Measurements from ENCODE around the gene PRKAG2.

- TF ChIP-seq, protein P1, sequence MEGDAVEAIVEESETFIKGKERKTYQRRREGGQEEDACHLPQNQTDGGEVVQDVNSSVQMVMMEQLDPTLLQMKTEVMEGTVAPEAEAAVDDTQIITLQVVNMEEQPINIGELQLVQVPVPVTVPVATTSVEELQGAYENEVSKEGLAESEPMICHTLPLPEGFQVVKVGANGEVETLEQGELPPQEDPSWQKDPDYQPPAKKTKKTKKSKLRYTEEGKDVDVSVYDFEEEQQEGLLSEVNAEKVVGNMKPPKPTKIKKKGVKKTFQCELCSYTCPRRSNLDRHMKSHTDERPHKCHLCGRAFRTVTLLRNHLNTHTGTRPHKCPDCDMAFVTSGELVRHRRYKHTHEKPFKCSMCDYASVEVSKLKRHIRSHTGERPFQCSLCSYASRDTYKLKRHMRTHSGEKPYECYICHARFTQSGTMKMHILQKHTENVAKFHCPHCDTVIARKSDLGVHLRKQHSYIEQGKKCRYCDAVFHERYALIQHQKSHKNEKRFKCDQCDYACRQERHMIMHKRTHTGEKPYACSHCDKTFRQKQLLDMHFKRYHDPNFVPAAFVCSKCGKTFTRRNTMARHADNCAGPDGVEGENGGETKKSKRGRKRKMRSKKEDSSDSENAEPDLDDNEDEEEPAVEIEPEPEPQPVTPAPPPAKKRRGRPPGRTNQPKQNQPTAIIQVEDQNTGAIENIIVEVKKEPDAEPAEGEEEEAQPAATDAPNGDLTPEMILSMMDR (IDR thresholded peaks at IDR 0.05) = no peak
- TF ChIP-seq POLR2AphosphoS5 (IDR thresholded peaks at IDR 0.05; ENCODE audit: low read depth, low read length) = no peak
- no peak for TF ChIP-seq RAD21 (IDR thresholded peaks at IDR 0.05; ENCODE audit: low read length)
- TF ChIP-seq USF2 (IDR thresholded peaks at IDR 0.05; ENCODE audit: borderline replicate concordance, low read depth, low read length) = no peak
- TF ChIP-seq, protein P2, sequence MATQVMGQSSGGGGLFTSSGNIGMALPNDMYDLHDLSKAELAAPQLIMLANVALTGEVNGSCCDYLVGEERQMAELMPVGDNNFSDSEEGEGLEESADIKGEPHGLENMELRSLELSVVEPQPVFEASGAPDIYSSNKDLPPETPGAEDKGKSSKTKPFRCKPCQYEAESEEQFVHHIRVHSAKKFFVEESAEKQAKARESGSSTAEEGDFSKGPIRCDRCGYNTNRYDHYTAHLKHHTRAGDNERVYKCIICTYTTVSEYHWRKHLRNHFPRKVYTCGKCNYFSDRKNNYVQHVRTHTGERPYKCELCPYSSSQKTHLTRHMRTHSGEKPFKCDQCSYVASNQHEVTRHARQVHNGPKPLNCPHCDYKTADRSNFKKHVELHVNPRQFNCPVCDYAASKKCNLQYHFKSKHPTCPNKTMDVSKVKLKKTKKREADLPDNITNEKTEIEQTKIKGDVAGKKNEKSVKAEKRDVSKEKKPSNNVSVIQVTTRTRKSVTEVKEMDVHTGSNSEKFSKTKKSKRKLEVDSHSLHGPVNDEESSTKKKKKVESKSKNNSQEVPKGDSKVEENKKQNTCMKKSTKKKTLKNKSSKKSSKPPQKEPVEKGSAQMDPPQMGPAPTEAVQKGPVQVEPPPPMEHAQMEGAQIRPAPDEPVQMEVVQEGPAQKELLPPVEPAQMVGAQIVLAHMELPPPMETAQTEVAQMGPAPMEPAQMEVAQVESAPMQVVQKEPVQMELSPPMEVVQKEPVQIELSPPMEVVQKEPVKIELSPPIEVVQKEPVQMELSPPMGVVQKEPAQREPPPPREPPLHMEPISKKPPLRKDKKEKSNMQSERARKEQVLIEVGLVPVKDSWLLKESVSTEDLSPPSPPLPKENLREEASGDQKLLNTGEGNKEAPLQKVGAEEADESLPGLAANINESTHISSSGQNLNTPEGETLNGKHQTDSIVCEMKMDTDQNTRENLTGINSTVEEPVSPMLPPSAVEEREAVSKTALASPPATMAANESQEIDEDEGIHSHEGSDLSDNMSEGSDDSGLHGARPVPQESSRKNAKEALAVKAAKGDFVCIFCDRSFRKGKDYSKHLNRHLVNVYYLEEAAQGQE (IDR thresholded peaks at IDR 0.05; ENCODE audit: low read depth, low read length) = no peak
- TF ChIP-seq JUND (IDR thresholded peaks at IDR 0.05) = no peak
- TF ChIP-seq RCOR1 (IDR thresholded peaks at IDR 0.05; ENCODE audit: low read length) = no peak
- no peak for TF ChIP-seq RFX5 (IDR thresholded peaks at IDR 0.05; ENCODE audit: low read length)
- TF ChIP-seq, protein P3, sequence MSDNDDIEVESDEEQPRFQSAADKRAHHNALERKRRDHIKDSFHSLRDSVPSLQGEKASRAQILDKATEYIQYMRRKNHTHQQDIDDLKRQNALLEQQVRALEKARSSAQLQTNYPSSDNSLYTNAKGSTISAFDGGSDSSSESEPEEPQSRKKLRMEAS (IDR thresholded peaks at IDR 0.05; ENCODE audit: low read depth) = no peak
- TF ChIP-seq GABPA (IDR thresholded peaks at IDR 0.05; ENCODE audit: low read depth) = no peak
- TF ChIP-seq, protein P4, sequence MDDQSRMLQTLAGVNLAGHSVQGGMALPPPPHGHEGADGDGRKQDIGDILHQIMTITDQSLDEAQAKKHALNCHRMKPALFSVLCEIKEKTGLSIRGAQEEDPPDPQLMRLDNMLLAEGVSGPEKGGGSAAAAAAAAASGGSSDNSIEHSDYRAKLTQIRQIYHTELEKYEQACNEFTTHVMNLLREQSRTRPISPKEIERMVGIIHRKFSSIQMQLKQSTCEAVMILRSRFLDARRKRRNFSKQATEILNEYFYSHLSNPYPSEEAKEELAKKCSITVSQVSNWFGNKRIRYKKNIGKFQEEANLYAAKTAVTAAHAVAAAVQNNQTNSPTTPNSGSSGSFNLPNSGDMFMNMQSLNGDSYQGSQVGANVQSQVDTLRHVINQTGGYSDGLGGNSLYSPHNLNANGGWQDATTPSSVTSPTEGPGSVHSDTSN (IDR thresholded peaks at IDR 0.05) = no peak
Observed at GRCh38 chr7:151864561-151864960, 12.4 kb downstream of the PRKAG2 start.
